NCI-H2081 (cell line): ENCODE measurements around the gene MESP1.

Experiments
- DNase-seq, 2 experiments: peaks; one replicate each; lab custom pipeline; 2025; lab: John Stamatoyannopoulos, UW

The MESP1 gene

GRCh38 chr15:89758981-89759380, 7.9 kb upstream of the MESP1 start:
- no peak for DNase-seq

DNA sequence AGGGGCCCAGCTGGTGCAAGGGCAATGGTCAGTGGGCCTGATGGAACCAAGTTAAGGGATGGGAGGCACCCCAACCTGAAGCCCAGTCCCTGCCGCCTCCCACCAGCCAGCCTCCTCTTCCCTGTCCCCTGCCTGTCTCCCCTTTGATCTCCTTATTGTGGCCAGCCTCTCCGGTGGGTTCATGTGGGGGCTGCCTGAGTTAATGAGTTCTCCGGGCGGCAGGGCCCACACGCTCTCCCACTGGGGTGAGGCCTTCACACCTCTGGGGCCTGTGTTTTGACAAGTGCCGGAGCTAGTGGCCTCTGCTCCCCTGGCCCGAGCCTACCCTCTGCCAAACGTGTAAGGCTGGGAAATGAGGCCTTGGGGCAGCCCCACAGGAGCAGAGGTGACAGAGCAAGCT, 7.2 kb upstream of the MESP1 start:
- DNase-seq, result no peak

DNA sequence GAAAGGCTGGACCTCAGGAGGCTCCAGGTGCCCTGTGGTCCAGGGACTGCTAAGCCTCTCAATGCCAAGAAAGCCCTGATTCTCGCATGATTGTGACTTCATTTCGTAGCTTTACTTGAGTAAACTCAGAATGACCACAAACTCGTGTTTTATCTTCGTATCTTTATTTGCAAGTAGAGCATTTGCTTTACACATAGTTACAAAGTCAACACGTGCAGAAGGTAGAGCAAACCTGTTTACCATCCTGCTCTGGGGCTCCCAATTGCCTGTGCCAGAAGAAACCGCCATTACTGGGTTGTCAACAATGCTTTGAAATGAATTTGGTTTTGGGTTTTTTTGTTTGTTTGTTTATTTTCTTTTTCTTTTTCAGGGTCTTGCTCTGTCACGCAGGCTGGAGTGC, 5.8 kb upstream of the MESP1 start:
- no peak for DNase-seq

GRCh38 chr15:89755701-89756100, 4.7 kb upstream of the MESP1 start:
- DNase-seq, result no peak

GRCh38 chr15:89754361-89755154, 3.5 kb upstream of the MESP1 start:
- no peak for DNase-seq

- no peak for DNase-seq
Measured at GRCh38 chr15:89753855-89754254, 2.8 kb upstream of the MESP1 start.

DNA sequence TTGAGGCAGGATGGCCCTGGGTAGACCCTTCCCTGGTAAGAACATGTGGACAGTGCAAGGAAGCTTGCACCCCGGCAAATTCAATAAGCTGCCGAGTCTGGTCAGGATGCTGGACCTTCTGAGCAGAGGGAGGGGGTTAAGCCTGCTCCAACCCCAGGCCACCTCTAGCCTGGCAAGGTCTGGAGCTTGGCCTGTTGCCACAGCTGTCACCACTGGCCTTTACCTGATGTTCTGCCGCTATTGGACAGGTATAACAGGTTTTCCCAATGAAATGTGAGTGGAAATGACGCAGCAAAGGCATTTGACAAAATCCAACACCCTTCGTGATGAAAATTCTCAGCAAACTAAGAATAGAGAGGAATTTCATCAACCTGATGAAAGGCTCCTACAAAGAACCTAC, 699 bp upstream of the MESP1 start:
- no peak for DNase-seq

DNA sequence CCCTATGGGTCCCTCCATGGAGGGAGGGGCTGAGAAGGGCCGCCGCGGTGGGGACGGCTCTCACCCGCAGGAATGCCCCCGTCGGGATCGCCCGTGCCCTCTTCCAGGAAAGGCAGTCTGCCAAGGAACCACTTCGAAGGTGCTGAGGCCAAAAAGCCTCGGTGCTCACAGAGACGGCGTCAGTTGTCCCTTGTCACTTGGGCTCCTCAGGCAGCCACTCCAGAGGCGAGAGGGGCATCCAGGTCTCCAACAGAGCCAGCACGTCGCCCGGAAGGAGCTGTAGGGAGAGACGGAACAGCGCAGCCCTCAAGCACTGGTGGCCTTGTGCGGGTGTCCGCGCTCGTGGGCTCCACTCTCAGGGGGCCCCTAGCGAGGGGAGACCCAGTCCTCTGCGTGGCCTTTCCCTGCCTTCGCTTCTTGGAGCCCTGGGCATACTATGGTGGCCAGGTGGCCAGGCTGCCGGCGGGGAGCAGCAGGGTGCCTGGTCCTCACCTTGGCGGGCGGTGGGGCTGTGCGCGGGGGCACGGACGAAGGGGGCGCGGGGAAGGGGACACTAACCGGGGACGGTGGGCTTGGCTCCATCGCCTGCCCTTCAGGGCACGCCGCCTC, 994 bp downstream of the MESP1 start:
- DNase-seq, result peak in 1 of 2 experiments; percentile 35

GRCh38 chr15:89749526-89749925, 1.5 kb downstream of the MESP1 start:
- no peak for DNase-seq

DNA sequence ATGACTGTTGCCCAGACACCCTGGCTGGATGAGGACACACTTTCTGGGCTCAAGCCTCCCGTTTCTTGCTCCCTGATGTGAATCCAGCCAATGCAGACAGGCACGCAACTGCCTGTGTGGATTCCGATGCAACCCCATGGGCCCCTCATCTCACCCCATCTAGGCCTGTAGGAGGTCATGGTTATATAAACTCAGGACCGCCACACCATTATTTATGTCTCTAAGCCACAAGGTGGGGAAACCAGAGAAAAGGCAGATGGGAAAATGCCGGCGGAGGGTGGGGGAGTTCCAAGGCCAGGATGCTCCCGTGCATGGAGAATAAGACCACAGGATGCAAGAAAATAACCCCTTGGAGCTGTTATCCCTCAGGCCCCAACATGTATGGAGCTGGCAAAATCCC, 2.0 kb downstream of the MESP1 start:
- no peak for DNase-seq

DNA sequence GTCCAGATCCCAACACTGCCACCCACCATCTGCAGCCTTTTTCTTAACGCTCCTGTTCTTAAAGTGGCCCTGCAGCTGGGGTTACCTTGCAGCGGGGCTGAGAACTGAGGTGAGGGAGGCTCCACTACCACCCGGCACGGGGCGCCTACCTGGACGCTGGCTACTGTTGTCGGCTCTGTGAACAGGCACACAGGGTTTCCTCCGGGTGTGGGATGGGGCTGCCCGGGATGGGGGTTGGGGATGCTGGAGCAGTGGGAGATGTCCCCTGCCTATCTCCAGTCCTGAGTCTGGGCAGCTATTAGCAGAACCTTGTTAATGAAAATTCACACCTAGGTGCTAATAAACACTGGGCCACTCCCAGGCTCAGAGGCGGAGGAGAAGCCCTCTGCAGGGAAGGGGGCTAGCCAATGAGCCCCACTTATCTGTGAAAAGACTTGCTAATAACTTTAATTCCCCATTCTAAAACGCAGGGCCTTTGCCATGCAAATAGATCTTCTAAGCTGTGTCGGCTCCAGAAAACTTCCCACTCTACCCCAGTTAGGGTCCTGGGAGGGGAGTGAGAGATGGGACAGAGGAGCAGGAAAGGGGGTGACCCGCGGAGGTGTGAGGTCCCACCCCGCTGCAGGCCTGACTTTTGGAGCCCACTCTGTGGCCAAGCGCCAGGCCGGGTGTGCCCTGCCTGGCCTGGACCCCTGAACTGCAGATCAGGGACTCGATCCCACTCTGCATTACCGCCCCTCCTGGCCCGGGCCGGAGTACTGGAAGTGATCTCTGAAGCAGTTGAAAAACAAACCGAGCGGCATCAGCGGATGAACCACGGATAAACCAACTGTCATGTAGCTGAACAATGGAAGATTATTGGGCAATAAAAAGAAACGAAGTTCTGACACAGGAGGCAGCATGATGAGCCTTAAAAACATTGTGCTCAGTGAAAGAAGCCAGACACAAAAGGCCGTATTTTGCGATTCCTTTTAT, 3.1 kb downstream of the MESP1 start:
- no peak for DNase-seq

DNA sequence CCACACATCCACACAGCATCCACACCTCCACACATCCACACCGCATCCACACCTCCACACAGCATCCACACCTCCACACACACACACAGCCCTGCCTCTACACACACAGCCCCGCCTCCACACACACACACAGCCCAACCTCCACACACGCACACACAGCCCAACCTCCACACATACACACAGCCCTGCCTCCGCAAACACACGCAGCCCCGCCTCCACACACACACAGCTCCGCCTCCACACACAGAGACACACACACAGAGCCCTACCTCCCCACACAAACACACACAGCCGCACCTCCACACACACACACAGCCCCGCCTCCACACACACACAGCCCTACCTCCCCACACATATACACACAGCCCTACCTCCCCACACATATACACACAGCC, 4.7 kb downstream of the MESP1 start:
- DNase-seq, result no peak

GRCh38 chr15:89745768-89746167, 5.3 kb downstream of the MESP1 start:
- no peak for DNase-seq

GRCh38 chr15:89745131-89745530, 5.9 kb downstream of the MESP1 start:
- DNase-seq, result no peak

DNA sequence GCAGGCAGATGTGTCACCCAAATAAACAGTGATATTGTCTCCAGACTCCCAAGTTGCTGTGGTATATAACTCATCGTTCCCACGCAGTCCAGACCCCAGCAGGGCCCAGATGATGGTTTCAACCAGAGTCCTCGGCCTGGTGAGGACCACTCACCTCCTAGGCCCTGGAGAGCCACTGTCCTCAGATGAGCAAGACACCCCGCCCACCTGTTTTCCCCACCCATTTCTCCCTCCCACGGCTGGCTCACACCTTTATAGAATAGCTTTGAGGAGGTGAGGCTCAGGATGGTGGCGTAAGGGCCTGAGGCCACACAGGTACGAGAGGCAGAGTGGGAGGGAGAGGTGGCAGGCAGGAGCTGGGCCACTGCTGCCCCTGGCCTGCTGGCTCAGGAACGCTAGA, 7.5 kb downstream of the MESP1 start:
- DNase-seq, result no peak

DNA sequence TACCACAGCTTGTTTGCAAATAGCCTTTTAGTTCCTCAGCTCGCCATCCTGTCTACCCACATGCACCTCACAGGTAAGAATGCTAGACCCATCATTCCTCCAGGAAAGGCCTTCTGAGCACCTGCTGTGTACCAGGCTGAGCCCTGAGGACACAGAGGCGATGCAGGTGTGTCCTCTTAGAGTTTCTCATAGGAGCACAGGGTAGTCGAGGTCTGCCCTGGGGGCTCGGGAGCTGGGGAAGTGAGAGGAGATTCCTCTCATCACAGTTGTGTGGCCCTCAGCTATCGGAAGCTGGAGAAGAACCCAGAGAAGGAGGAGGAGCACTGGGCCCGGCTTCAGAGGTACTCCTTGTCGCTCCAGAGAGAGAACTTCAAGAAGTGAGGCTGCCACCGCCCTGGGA, 8.0 kb downstream of the MESP1 start:
- no peak for DNase-seq

GRCh38 chr15:89740137-89740536, 10.9 kb downstream of the MESP1 start:
- DNase-seq, result peak; percentile 71 to 81

- no peak for DNase-seq
Measured at GRCh38 chr15:89735773-89736172, 15.3 kb downstream of the MESP1 start.

GRCh38 chr15:89732451-89733172, 18.4 kb downstream of the MESP1 start:
- no peak for DNase-seq

DNA sequence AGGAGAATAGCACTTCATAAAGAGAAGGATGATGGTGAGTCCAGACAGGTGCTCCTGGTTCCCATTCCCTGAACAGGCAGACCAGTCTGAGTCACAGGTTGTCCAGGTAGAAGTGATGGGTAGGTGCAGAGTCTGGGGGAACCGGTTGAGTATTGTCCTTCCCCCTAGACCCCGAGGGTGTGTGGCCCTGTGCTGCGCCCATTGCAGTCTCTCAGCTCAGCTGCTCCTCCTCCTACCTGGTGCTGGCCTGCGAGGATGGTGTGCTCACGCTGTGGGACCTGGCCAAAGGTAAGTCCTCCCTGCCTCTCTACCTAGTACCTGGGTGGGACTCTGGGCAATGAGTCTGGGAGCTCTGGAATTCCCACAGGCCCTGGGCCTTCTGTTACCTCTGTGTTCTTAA, 19.8 kb downstream of the MESP1 start:
- no peak for DNase-seq

- no peak for DNase-seq
Measured at GRCh38 chr15:89728254-89728653, 22.8 kb downstream of the MESP1 start.

DNA sequence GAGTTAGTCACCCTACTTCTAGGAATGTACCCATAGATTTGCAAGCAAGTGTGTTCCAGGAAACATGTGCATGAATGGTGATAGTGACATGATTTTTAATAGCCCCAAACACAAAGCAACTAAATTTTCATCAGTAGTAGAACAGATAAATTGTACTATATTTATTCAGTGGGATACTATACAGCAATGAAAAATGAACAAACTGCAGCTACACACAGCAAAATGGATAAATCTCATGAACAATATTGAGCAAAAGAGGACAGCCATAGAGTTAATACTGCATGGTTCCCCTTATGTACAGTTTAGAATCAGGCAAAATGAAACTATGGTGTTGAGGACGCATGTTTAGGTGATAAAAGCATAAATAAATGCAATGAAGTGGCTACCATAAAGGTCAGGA, 26.0 kb downstream of the MESP1 start:
- DNase-seq, result no peak
